HG03064 (cell line): ENCODE results near the gene SNX9.
"Not testable (repeated sequence)": the region's sequence is repeated elsewhere in the genome, so short reads cannot be mapped to it uniquely, and the experiment has no call there.

Experiments
- ATAC-seq: cut with Tn5 transposase; IDR thresholded peaks from one replicate; pipeline ENCODE4 v1.9.1; 2021; ENCODE audit warnings: low read depth; ENCODE audit not compliant: unreplicated experiment

SNX9 gene

DNA sequence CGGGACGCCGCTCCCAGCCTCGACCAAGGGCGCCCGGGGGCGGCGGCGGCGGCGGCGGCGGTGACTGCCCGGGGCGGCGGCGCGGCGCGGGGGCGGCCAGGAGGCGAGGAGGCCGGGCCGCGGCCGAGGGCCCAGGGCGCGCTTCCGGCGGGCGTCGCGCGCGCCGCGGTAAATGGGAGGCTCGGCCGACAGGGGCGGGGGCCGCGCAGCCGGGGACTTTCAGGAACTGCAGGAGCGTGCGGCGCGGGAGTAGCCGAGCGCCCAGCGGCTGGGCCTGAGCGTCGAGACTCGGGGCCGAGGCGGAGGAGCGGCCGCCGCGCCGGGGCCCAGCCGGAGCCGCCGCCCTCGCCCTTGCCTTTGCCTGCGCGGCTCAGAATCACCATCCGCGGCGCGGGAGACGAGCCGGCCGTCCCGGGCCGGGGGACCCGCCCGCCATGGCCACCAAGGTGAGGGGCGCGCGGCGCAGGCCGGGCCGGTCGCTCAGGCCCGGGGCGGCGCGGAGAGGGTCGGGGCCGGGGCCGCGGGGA lies at the start of gene SNX9:
Gene SNX9, plus strand, starts transcription at position 246 of the 527 bp plus-strand sequence. Its CDS starts 189 bp downstream, at position 435.
- ATAC-seq, result peak; percentile 67

DNA sequence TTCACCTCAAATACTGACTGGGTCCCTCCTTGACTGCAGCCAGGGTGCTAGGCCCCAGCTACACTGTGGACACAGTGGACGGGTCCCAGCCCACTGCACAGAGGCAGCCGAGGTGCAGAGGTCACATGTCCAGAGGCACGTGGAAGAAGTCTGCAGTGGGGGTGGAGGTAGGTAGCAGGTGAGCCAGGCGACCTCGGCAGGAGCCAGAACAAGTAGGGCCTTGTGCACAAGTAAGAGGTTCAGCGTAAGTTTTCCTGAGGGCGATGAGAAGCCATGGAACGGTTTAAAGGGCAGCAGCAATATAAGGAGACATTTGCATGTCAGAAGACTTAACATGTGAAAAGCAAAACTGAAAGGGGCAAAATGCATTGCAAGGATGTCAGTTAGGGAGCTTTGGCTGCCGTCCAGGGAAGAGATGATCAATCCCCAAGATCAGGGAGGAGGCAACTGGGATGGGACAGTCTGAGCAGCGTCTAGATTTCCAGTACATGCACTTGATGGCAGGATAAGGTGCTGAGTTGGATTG lies 49.7 kb upstream of the SNX9 start:
- ATAC-seq, result no peak

DNA sequence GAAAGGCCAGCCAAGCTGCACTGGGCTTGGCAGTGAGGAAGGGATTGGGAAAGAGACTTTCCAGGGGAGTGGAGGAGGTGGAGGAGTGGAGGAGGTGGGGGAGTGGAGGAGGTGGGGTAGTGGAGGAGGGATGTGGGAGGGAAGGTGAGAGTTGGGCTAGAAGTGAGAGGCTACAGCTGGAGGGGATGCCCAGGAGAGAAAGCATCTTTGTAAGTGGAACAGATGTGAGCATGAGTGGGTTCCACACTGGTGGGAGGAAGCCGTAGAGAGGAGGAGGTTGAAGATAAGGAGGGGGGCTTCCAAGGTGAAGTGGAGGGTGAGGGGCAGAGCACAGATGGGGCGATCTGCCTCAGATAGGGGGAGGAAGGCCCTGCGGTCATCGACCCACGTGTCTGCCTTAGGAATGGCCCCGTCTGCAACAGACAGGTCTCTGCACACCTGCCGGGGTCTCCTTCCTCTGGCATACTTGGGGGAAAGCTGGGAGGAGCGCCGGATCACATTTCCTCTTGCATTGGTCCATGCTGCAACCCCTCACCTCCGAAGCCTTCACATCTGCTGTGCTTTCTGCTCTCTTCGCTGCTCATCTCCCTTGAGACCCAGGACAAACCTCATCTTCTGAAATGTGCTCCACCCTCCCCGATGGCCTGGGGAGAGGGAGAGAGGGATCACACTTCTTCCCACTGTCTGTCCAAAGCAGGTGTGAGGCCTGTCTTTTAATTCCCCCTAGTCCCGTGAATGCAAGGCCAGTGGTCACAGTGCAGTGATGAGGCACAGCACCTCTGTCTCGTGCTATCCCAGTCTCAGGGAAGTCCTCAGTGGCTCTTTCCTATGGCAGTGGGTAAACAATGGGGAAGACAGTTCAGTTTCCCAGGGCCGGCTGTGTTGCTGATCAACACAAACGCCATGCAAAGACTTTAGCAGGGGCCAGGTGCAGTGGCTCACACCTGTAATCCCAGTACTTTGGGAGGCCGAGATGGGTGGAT lies 48.6 kb upstream of the SNX9 start:
- no peak for ATAC-seq

DNA sequence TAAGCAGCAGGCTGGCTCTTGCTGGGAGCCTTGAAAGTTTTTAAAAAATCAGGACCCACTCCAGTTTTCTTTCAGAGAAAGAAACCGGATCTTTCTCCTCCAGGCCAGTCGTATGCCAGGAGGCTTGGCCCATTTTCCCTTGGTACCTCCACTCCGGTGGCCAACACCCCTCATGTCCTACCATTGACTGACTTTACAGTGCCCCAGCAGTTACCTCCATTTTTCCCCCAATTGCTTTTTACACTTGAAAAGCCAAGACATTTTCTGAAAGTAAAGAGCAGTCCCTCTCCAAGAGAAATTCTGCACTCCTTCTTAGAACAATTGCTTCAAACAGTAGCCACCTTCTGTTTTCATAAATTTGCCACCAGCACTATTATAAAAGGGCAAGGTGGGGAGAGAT lies 47.7 kb upstream of the SNX9 start:
- no peak for ATAC-seq

DNA sequence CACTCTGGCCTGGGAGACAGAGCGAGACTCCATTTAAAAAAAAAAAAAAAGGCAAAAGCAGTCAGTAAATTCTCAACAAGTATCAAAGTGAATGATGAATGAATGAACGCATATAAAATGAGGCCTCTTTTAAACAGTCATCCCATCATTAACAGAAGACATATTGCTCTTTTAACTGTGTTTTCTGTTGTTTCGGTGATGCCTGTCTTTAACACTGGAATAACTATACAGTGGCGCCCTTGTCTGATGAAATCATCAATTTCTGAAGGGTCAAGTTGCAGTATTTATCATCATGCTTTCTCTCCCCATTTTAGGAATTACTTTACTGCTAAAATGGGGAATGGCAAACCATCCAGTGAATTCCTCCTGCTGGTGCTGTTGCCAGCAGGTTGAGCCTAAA lies 45.7 kb upstream of the SNX9 start:
- ATAC-seq, result no peak

DNA sequence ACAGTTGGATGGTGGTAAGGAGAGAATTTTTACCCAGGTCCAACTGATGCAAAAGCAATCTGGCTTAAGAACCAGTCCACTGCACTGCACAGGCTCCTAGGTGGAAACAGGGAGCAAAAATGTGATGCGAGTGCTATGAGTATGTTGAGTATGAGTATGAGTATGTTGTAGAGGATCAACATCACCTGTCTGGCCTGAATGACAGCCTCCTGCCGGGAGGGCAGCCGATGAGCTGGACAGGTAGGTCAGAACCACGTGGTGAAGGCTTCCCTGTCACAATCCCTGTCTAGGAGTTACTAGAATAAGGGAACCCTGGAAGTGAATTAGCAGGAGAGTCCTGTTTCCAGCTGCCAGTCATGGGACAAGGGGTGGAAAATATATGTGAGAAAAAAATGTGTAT lies 44.3 kb upstream of the SNX9 start:
- no peak for ATAC-seq

DNA sequence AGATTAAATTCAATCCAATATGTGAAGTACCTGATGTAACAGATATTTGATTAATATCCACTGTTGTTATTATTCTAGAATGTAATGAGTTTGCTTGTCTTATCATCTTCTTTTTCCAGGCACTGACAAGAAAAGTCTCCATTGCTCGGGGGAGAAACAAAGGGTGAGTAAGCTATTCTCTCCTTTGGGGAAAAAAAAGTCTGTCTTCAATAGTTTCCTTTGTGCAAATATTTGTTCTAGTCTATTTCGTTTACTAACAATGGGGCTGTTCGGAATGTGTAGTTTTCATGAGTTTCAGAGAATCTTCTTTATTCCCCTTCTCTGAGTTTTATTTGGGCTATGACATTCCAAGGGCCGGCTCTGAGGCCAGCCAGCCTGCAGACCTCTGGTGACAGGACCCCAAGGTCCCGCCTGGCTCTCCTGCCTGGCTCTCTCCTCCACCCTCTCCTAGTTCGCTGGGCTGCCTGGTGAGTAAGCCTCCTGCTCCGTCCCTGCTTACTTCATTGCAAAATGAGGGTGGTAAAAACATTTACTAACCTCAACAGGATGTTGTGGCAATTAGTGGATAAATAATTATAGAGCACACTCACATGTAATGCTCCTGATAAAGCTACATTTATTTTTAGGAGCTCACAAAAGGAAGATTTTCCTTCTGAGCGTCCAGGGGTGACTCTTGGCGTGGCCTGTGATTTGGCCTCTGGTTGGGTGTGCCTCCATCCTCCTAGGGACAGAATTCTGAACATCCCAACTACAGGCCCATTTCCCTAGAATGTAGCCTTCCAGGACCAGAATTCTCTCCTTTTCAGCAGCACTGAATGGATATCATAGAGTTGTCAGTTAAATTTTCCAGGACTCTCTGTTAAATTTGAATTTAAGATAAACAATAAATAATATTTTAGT lies 43.1 kb upstream of the SNX9 start:
- ATAC-seq, result no peak

DNA sequence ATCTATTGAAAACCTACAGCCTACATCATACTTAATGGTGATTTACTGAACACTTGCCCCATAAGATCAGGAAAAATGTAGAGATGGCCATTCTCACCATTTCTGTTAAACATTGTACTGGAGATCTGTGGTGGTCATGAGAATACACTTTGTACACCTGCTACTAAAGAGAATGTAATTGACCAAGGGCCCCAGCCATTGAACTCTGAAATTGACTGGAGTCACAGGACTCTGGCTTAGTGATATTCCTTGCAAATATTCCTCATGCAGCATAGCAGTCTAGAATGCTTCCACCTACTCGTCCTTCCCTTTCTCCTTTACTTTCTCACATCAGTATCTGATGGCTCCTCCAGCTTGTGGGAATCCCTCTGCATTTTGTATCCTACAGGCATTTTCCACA lies 37.4 kb upstream of the SNX9 start:
- ATAC-seq, result no peak

DNA sequence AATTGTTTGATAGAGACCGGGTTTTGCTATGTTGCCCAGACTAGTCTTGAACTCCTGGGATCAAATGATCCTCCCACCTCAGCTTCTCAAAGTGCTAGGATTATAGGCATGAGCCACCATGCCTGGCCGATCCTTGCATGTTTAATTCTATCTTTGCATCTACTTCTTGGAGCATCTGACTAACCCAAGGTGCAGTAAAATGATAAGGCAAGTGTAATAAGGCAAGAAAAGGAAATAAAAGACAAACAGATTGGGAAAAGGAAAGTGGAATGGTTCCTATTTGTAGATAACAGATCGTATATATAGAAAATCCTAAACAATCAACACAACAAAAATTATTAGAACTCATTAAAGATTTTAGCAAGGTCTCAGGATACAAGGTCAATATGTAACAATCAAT lies 36.8 kb upstream of the SNX9 start:
- ATAC-seq, result no peak

DNA sequence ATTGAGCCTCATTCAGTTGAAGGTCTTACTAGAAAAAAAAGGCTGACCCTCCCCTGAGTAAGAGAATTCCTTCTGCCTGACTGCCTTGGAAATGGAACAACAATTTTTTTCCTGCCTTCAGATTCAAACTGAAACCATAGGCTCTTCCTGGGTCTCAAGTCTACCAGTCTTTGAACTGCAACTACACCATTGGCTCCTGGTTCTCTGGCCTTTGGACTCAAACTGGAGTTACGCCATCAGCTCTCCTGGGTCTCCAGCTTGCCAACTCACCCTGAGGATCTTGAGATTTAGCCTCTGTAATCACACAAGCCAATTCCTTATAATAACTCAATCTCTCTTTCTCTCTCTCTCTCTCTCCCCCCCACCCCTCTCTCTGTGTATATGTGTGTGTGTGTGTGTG lies 36.0 kb upstream of the SNX9 start:
- no peak for ATAC-seq

DNA sequence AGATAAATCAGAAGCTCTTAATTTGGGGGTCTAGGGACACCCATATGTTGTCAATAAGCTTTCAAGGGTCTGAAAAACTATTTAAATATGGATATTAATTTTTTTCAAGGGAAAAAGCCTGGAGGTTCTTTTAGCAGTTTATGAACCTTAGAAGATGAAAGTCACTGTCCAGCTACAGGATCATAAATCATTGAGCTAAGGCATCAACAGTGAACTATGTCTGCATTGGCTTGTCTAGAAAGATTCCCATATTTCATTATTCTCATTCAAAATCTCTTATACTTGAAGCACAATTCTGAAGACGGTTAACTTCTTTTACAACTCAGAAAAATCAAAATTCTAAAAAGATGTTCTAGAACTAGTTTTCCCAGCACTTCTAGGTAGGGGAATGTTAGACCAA lies 34.9 kb upstream of the SNX9 start:
- no peak for ATAC-seq

DNA sequence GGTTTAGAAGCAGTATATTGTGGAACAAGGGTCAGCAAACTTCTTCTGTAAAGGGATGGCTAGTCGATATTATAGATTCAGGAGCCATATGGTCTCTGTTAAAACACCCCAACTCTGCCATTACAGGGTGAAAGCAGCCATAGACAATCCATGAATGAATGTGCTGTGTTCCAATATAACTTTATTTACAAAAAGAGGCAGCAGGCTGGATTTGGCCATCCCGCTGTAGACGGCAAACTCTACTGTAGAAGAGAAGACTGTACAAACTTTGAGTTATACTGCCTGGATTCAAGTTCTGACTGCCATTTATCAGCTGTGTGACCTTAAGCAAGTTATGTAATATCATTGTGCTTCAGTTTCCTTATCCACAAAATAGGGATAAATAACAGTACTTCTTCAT lies 33.7 kb upstream of the SNX9 start:
- no peak for ATAC-seq

DNA sequence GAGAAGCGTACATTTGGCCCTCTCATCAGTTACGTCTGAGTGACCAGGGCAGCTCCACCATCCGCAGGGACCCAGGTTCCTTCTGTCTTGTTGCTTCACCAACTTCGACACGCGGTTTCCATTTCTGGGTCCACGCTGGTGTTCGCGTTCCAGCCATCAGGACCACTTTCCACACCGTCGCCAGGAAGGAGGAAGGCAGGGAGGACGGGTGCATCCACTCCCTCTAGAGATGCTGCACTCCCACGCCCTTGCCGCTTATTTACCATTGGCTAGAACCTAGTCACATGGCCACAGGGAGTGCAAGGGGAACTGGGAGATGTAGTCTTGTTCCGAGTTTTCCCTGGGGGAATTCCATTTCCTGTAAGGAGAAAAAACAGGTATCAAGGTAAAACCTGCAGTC lies 33.2 kb upstream of the SNX9 start:
- no peak for ATAC-seq

DNA sequence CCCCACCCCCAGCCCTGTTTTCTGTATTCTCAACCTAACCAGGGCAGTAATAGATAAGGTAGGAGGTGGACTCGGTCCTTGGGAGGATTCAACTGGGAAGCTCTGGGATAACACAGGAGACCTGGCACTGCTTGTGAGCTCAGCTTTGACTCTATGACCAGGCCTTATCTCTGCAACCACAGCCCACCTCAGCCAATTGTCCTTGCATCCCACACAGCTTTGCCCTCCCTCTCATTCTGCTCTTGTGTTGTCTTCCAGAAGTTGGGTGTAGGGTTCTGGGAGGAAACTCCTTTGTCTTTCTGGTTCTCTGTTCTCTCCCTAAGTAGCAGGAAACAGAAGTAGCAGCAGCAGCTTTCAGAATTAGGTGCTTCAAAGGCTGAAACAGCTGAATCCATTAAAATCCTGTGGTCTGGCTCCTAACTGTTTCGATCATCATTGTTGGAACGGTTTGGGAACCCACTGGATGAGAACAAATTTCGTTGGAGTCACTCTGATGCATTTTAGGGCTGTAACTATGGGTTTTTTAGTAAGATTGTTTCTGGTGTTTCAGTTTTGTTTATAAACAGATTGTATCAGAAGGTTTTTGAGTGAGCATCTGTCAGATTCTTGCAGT lies 32.4 kb upstream of the SNX9 start:
- ATAC-seq, result no peak

DNA sequence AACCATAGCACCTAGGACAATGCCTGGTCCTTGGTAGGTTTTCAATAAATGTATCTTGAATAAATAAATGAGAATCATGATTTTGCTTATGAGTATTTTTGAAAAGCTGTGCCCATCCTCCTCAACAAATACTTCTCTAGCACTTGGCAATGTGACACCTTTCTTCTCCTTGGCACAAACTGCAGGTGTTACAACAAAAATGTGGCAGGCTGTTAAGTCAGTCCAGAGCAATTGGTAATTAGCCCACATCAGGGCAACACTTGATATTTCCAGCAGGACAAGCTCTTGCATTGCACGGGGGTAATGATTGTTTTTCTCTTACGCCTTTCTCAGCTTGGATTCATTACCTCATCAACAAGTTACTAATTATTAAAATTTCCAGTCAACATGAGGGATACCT lies 31.6 kb upstream of the SNX9 start:
- no peak for ATAC-seq

DNA sequence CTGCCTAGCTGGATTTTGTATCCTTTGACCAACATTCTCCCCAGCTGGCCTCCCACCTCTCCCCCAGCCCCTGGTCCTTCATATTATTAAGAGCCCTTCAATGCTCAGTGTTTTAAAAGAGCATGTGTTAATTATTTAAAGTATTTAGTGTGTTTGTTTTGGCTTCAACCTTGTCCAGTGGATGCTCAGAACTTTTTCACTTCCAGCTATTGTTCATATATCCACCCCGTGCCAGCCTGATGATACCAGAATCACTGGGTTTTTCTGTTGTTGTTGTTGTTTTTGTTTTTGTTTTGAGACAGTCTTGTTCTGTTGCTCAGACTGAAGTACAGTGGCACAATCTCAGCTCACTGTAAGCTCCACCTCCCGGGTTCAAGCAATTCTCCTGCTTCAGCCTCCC lies 30.4 kb upstream of the SNX9 start:
- no peak for ATAC-seq

DNA sequence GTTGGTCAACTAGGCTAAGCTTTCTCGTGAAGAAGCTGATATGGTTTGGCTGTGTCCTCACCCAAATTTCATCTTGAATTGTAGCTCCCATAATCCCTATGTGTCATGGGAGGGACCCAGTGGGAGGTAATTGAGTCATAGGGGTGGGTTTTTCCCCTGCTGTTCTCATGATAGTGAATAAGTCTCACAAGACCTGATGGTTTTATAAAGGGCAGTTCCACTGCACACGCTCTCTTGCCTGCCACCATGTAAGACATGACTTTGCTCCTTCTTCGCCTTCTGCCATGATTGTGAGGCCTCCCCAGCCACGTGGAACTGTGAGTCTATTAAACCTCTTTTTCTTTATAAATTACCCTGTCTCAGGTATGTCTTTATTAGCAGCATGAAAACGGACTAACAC lies 29.0 kb upstream of the SNX9 start:
- ATAC-seq, result not testable (repeated sequence)

DNA sequence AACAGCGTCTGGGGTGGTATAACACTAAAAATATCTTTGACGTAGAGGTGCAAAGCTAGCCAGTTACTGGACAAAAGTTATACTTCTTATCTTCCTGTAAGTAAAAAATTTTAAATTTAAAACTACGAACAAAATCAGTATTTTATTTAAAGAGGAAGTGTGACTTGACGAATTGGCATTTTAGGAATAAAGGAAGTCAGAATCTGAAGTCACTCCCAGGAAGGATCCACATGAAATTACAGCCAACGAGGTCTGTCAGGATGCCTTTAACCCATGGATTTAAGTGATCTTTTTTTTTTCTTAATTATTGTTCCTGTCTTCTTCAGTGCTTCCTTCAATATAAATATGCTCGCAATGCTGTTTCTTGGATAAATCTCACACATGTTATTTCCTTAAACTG lies 27.2 kb upstream of the SNX9 start:
- ATAC-seq, result no peak

DNA sequence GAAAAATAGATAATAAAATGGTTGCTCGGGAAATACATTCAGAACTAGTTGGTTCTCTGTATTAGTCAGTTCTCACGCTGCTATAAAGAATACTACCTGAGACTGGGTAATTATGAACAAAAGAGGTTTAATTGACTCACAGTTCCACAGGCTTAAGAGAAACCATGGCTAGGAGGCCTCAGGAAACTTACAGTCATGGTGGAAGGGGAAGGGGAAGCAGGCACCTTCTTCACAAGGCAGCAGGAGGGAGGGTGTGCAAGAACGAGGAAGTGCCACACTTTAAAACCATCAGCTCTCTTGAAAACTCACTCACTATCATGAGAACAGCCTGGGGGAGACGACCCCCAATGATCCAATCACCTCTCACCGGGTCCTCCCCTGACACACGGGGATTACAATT lies 24.2 kb upstream of the SNX9 start:
- ATAC-seq, result no peak

DNA sequence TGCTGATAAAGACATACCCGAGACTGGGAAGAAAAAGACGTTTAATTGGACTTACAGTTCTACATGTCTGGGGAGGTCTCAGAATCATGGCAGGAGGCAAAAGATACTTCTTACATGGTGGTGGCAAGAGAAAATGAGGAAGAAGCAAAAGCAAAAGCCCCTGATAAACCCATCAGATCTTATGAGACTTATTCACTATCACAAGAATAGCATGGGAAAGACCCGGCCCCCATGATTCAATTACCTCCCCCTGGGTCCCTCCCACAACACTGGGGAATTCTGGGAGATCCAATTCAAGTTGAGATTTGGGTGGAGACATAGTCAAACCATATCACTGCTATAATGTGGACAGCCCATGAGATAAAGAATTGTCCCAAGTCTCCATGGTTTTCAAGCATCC lies 23.5 kb upstream of the SNX9 start:
- ATAC-seq, result not testable (repeated sequence)
